Panc1 (cell line): ENCODE results near the gene PTMS. TPM values are rescaled to one million over a fixed set of nuclear protein-coding genes. Genes with fewer than 3 reads are reported as not detected.

Experiments used
- ATAC-seq: fragments of 200-7000 bp; cut with Tn5 transposase; 2 replicates; pipeline ENCODE4 v1.9.1; 2020; ENCODE audit warnings: mild to moderate bottlenecking, moderate library complexity
- BruUV-seq: library from RNA; stranded (reverse); fragments of 400-500 nt; replicated peaks from 2 replicates; lab custom pipeline; 2021; lab: Mats Ljungman, UMichigan
- CTCF ChIA-PET: fragments of 300-600 bp; sonication (Branson Sonifier 250); formaldehyde crosslinking; loops from one replicate; lab custom pipeline; 2022; ENCODE audit warnings: antibody characterized with exemption; lab: Charles Lee
- POLR2A ChIA-PET: fragments of 300-600 bp; sonication (Branson Sonifier 250); formaldehyde crosslinking; loops from one replicate; lab custom pipeline; 2022; ENCODE audit warnings: antibody characterized with exemption; lab: Charles Lee
- DNase-seq: peaks from one replicate; pipeline ENCODE4 v3.0.0-alpha.2; 2010; ENCODE audit warnings: low read depth, low spot score
- H3K27ac ChIP-seq: 2 replicates; pipeline ENCODE4 v1.5.1; 2011; ENCODE audit warnings: mild to moderate bottlenecking, low read length, inconsistent platforms
- H3K27me3 ChIP-seq: fragments of 200-500 bp; sonication (Bioruptor generic); 2 replicates; pipeline ENCODE4 v1.6.0; 2014; ENCODE audit warnings: low read length, inconsistent platforms; ENCODE audit not compliant: control insufficient read depth, insufficient read depth
- H3K36me3 ChIP-seq: fragments of 200-500 bp; sonication (Bioruptor generic); 2 replicates; pipeline ENCODE4 v1.5.1; 2014; ENCODE audit warnings: inconsistent platforms, mild to moderate bottlenecking, low read length, moderate library complexity; ENCODE audit not compliant: control insufficient read depth, insufficient read depth
- H3K4me1 ChIP-seq: 2 replicates; pipeline ENCODE4 v1.5.1; 2011; ENCODE audit warnings: inconsistent platforms, mild to moderate bottlenecking, low read length, moderate library complexity; ENCODE audit not compliant: control insufficient read depth, insufficient read depth
- H3K4me3 ChIP-seq, 2 experiments: 2 replicates each; pipeline ENCODE4 v1.5.1; 2011 to 2012; ENCODE audit warnings: low read depth in 2 of 2, low read length in 2 of 2, mild to moderate bottlenecking in 2 of 2, inconsistent platforms in 1 of 2, moderate library complexity in 1 of 2
- H3K9me3 ChIP-seq: fragments of 200-500 bp; sonication (Bioruptor generic); 2 replicates; pipeline ENCODE4 v1.5.1; 2014; ENCODE audit warnings: low read depth, mild to moderate bottlenecking, inconsistent platforms, low read length, moderate library complexity; ENCODE audit not compliant: control insufficient read depth, insufficient read depth
- CTCF ChIP-seq: fragments of 450-650 bp; IDR thresholded peaks from 2 replicates; pipeline ENCODE4 v1.5.1; 2017; ENCODE audit warnings: mild to moderate bottlenecking
- POLR2AphosphoS5 ChIP-seq: IDR thresholded peaks from 2 replicates; pipeline ENCODE4 v1.6.1; 2012; ENCODE audit warnings: mild to moderate bottlenecking, low read depth, low read length, moderate library complexity
- REST ChIP-seq, 2 experiments: IDR thresholded peaks; 2 replicates each; pipeline ENCODE4 v1.6.1; 2011 to 2012; ENCODE audit warnings: low read depth in 2 of 2, control low read depth in 1 of 2, low read length in 1 of 2, mild to moderate bottlenecking in 1 of 2, moderate library complexity in 1 of 2; ENCODE audit not compliant: insufficient read depth in 1 of 2
- SIN3A ChIP-seq: IDR thresholded peaks from 2 replicates; pipeline ENCODE4 v1.6.1; 2012; ENCODE audit warnings: low read depth, mild to moderate bottlenecking, low read length, moderate library complexity, borderline replicate concordance; ENCODE audit not compliant: insufficient read depth
- TCF7L2 ChIP-seq: IDR thresholded peaks from 2 replicates; pipeline ENCODE4 v1.6.1; 2011; ENCODE audit warnings: mild to moderate bottlenecking, low read depth, low read length, inconsistent platforms
- in situ Hi-C: cut with HindIII; loops from 2 replicates; pipeline ENCODE4 v1.10.0; 2016; ENCODE audit warnings: low sequenced_read_pairs, low pct_unique_long_range_greater_than_20kb
- intact Hi-C: fragments of 100-400 bp; cut with micrococcal nuclease; formaldehyde crosslinking; loops from one replicate; pipeline ENCODE4 v1.10.0; 2022; ENCODE audit not compliant: unreplicated experiment
- total RNA-seq: library from RNA; stranded (reverse); gene quantifications from one replicate; pipeline ENCODE4 v1.2.1, GENCODE V29; 2021; ENCODE audit not compliant: unreplicated experiment

PTMS gene
- total RNA-seq, 1 experiment from 2014 or later: 395 TPM

GRCh38 chr12:6777386-6777785 lies 11.2 kb downstream of the PTMS start:
- Histone ChIP-seq H3K36me3 (no peaks in the 10 kb centered on the region), H3K4me1 (peaks cover 4% of the 10 kb centered on the region; the same call in 1 of the 2 replicates), H3K4me3 (no peak overlapping the region), H3K27me3 (no peaks in the 10 kb centered on the region), H3K27ac (no peak overlapping the region), H3K9me3 (no peaks in the 10 kb centered on the region)
- intact Hi-C loops: no loop called here
- no peak for ATAC-seq
- BruUV-seq: no TSS peak
- TF ChIP-seq REST (IDR thresholded peaks at IDR 0.05; ENCODE audit: insufficient read depth in 1 of 2, low read depth in 2 of 2, low read length in 1 of 2) (no peak), SIN3A (no peak), POLR2AphosphoS5 (no peak), TCF7L2 (no peak), CTCF (no peak)
- ChIA-PET POLR2A (no interaction called here), CTCF (no interaction called here)
- no peak for DNase-seq
- in situ Hi-C loops: no loop called here

GRCh38 chr12:6778217-6778573 lies 12.0 kb downstream of the PTMS start:
- intact Hi-C loops: no loop called here
- no peaks in the 10 kb centered on the region for H3K27me3 ChIP-seq
- ChIA-PET CTCF (no interaction called here), POLR2A (interaction anchor here (0.6 to 0.7 kb wide), 3 partner anchors 26 to 156 kb away, joined by 3 to 5 read pairs (median 3); partner anchors contain the start of gene MLF2)
- peaks cover 4% of the 10 kb centered on the region; the same call in 1 of the 2 replicates for H3K4me1 ChIP-seq
- no peaks in the 10 kb centered on the region for H3K9me3 ChIP-seq
- TF ChIP-seq REST (IDR thresholded peaks at IDR 0.05; ENCODE audit: insufficient read depth in 1 of 2, low read depth in 2 of 2, low read length in 1 of 2) (no peak), TCF7L2 (no peak), SIN3A (no peak), POLR2AphosphoS5 (no peak), CTCF (no peak)
- no peak for ATAC-seq
- H3K36me3 ChIP-seq: no peaks in the 10 kb centered on the region
- no TSS peak for BruUV-seq
- DNase-seq: no peak
- in situ Hi-C loops: no loop called here
- no peak overlapping the region for H3K4me3 ChIP-seq
- H3K27ac ChIP-seq: no peak overlapping the region
